HEK293 (cell line): ENCODE results near the gene TPD52L1.

Experiments
- CTCF ChIP-seq: fragments of 450-650 bp; formaldehyde crosslinking; IDR thresholded peaks from 2 replicates; pipeline ENCODE4 v1.5.1; 2016; ENCODE audit warnings: missing biosample characterization, missing genetic modification characterization
- PBX3 ChIP-seq: sonication (generic); formaldehyde crosslinking; IDR thresholded peaks from 2 replicates; pipeline ENCODE4 v1.8.1; 2022; ENCODE audit warnings: mild to moderate bottlenecking, moderate library complexity, missing genetic modification reagents
- REST ChIP-seq: fragments of 450-650 bp; formaldehyde crosslinking; IDR thresholded peaks from 2 replicates; pipeline ENCODE4 v1.5.1; 2016; ENCODE audit warnings: missing biosample characterization, missing genetic modification characterization
- SP2 ChIP-seq: fragments of 450-650 bp; formaldehyde crosslinking; IDR thresholded peaks from 2 replicates; pipeline ENCODE4 v1.5.1; 2016; ENCODE audit warnings: missing biosample characterization, missing genetic modification characterization
- ZNF133 ChIP-seq: fragments of 450-650 bp; formaldehyde crosslinking; IDR thresholded peaks from 2 replicates; pipeline ENCODE4 v1.5.1; 2016; ENCODE audit warnings: missing biosample characterization, missing genetic modification characterization
- ZNF791 ChIP-seq: fragments of 450-650 bp; formaldehyde crosslinking; IDR thresholded peaks from 2 replicates; pipeline ENCODE4 v1.5.1; 2016; ENCODE audit warnings: missing biosample characterization, missing genetic modification characterization

GRCh38 chr6:125303512-125303854 lies 149.9 kb downstream of the TPD52L1 start:
- no peak for TF ChIP-seq ZNF791 (tag by site-specific recombination)
- TF ChIP-seq ZNF133 = no peak
- TF ChIP-seq CTCF = no peak
- no peak for TF ChIP-seq PBX3 (CRISPR knock-in tag)
- no peak for TF ChIP-seq SP2 (tag by site-specific recombination)
- TF ChIP-seq REST = no peak
